ENCODE measurements around the gene B3GLCT. TPM values are rescaled to one million over a fixed set of nuclear protein-coding genes. Genes with fewer than 3 reads are reported as not detected.

B3GLCT gene
- total and polyA plus RNA-seq, 2 experiments from 2014 or later, result 2.2 to 4.4 TPM

DNA sequence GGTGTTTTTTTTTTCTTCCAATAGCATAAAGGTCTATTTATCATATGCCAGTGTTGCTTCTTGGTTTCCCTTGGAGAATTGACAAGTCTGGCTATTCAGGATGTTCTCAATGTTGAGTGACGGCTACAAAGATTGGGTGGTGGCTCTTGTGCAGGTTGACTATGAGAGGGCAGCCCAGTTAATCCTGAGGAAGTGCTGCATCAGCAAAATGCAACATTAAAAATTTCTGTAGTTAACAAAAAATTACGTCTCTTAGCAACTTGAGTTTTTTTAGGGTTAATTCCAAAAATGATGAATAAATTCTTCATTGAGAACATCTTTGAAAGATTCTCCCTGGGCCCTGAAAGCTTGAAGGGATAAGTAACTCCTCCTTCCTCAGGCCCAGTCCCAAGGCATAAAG lies 147.1 kb downstream of the B3GLCT start:
- no peak overlapping the region for H3K4me3 Mint-ChIP-seq
- no peaks in the 10 kb centered on the region for H4K20me1 ChIP-seq (replicated peaks; ENCODE audit: insufficient read depth)
- no peak for TF ChIP-seq NANOG (IDR thresholded peaks at IDR 0.05; ENCODE audit: borderline replicate concordance)
- no peak overlapping the region for H3K27ac ChIP-seq (ENCODE audit: low read depth)
- H3K4me1 ChIP-seq (ENCODE audit: insufficient read depth), result no peaks in the 10 kb centered on the region
- H3K36me3 ChIP-seq (ENCODE audit: insufficient read depth), result no peaks in the 10 kb centered on the region; the same call in 1 of the 2 replicates
- H3K27me3 ChIP-seq (ENCODE audit: insufficient read depth), result no peaks in the 10 kb centered on the region
- H3K9me2 ChIP-seq (ENCODE audit: insufficient read depth), result 0 out of 2 replicates have a peak, but pooled peaks cover 8% of the 10 kb centered on the region
- no peaks in the 10 kb centered on the region for H3K79me2 ChIP-seq (replicated peaks; ENCODE audit: insufficient read depth)
- peaks cover 15% of the 10 kb centered on the region for H3K9me3 Mint-ChIP-seq
- no peak overlapping the region for H3K27ac Mint-ChIP-seq
- no peak for DNase-seq (ENCODE audit: low spot score)
- no peak overlapping the region for H3K4me3 ChIP-seq
- no peak overlapping the region for H2AFZ ChIP-seq
- ATAC-seq, result no peak
- peaks cover 6% of the 10 kb centered on the region; the same call in 2 of the 3 replicates for H3K4me1 Mint-ChIP-seq
- 0 out of 3 replicates have a peak, but pooled peaks cover 2% of the 10 kb centered on the region for H3K36me3 Mint-ChIP-seq (ENCODE audit: low read depth)
- peaks cover 2% of the 10 kb centered on the region for H3K27me3 Mint-ChIP-seq (ENCODE audit: insufficient read depth, low read depth, poor library complexity)
- H3K4me2 ChIP-seq, result no peak overlapping the region
- no peaks in the 10 kb centered on the region for H3F3A ChIP-seq (replicated peaks; ENCODE audit: low read depth)

DNA sequence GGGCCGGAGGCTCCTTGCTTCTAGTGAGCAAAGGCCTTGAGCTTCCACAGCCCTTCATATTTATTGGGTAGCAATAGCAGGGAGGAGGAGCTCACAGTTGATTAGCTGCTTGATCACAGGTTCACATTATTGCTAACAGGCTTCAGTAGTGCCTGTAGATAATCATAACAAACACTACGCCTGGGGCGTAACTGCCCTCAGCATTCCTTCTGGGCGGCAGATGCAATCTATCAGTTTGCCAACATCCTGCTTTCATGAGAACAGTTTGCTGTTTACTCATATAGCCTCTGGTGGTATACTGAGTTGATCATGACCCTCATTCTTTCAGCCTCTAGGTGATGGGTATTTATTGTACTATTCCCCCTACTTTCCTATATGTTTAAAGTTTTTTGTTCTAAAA lies 149.4 kb downstream of the B3GLCT start:
- Mint-ChIP-seq H3K4me3 (no peak overlapping the region), H3K4me1 (peaks cover 6% of the 10 kb centered on the region; the same call in 2 of the 3 replicates), H3K27ac (no peak overlapping the region), H3K27me3 (ENCODE audit: insufficient read depth, low read depth, poor library complexity) (peaks cover 2% of the 10 kb centered on the region), H3K9me3 (peaks cover 11% of the 10 kb centered on the region), H3K36me3 (ENCODE audit: low read depth) (peaks cover 2% of the 10 kb centered on the region; the same call in 1 of the 3 replicates)
- Histone ChIP-seq H3K4me1 (ENCODE audit: insufficient read depth) (no peaks in the 10 kb centered on the region), H3K27me3 (ENCODE audit: insufficient read depth) (no peaks in the 10 kb centered on the region), H3K27ac (ENCODE audit: low read depth) (no peak overlapping the region), H3K9me2 (ENCODE audit: insufficient read depth) (0 out of 2 replicates have a peak, but pooled peaks cover 8% of the 10 kb centered on the region), H3K4me2 (no peak overlapping the region), H3K36me3 (ENCODE audit: insufficient read depth) (no peaks in the 10 kb centered on the region; the same call in 1 of the 2 replicates), H3F3A (replicated peaks; ENCODE audit: low read depth) (no peaks in the 10 kb centered on the region), H3K79me2 (replicated peaks; ENCODE audit: insufficient read depth) (no peaks in the 10 kb centered on the region), H3K4me3 (no peak overlapping the region), H4K20me1 (replicated peaks; ENCODE audit: insufficient read depth) (no peaks in the 10 kb centered on the region), H2AFZ (no peak overlapping the region)
- DNase-seq (ENCODE audit: low spot score) (no peak), ATAC-seq (no peak)
- no peak for TF ChIP-seq CREB1 (CRISPR knock-in tag; IDR thresholded peaks at IDR 0.05; ENCODE audit: low read depth)
- TF ChIP-seq NANOG (IDR thresholded peaks at IDR 0.05; ENCODE audit: borderline replicate concordance), result no peak
- no peak for TF ChIP-seq JUNB (IDR thresholded peaks at IDR 0.05; ENCODE audit: unreplicated experiment)
- TF ChIP-seq, protein P1, sequence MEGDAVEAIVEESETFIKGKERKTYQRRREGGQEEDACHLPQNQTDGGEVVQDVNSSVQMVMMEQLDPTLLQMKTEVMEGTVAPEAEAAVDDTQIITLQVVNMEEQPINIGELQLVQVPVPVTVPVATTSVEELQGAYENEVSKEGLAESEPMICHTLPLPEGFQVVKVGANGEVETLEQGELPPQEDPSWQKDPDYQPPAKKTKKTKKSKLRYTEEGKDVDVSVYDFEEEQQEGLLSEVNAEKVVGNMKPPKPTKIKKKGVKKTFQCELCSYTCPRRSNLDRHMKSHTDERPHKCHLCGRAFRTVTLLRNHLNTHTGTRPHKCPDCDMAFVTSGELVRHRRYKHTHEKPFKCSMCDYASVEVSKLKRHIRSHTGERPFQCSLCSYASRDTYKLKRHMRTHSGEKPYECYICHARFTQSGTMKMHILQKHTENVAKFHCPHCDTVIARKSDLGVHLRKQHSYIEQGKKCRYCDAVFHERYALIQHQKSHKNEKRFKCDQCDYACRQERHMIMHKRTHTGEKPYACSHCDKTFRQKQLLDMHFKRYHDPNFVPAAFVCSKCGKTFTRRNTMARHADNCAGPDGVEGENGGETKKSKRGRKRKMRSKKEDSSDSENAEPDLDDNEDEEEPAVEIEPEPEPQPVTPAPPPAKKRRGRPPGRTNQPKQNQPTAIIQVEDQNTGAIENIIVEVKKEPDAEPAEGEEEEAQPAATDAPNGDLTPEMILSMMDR (conservative IDR thresholded peaks at IDR 0.05; ENCODE audit: low read depth in 2 of 2), result no peak
- TF ChIP-seq EZH2 (IDR thresholded peaks at IDR 0.05; ENCODE audit: low read depth, unreplicated experiment), result no peak
- TF ChIP-seq EZH2phosphoT487 (IDR thresholded peaks at IDR 0.05; ENCODE audit: unreplicated experiment), result no peak
- TF ChIP-seq, protein P2, sequence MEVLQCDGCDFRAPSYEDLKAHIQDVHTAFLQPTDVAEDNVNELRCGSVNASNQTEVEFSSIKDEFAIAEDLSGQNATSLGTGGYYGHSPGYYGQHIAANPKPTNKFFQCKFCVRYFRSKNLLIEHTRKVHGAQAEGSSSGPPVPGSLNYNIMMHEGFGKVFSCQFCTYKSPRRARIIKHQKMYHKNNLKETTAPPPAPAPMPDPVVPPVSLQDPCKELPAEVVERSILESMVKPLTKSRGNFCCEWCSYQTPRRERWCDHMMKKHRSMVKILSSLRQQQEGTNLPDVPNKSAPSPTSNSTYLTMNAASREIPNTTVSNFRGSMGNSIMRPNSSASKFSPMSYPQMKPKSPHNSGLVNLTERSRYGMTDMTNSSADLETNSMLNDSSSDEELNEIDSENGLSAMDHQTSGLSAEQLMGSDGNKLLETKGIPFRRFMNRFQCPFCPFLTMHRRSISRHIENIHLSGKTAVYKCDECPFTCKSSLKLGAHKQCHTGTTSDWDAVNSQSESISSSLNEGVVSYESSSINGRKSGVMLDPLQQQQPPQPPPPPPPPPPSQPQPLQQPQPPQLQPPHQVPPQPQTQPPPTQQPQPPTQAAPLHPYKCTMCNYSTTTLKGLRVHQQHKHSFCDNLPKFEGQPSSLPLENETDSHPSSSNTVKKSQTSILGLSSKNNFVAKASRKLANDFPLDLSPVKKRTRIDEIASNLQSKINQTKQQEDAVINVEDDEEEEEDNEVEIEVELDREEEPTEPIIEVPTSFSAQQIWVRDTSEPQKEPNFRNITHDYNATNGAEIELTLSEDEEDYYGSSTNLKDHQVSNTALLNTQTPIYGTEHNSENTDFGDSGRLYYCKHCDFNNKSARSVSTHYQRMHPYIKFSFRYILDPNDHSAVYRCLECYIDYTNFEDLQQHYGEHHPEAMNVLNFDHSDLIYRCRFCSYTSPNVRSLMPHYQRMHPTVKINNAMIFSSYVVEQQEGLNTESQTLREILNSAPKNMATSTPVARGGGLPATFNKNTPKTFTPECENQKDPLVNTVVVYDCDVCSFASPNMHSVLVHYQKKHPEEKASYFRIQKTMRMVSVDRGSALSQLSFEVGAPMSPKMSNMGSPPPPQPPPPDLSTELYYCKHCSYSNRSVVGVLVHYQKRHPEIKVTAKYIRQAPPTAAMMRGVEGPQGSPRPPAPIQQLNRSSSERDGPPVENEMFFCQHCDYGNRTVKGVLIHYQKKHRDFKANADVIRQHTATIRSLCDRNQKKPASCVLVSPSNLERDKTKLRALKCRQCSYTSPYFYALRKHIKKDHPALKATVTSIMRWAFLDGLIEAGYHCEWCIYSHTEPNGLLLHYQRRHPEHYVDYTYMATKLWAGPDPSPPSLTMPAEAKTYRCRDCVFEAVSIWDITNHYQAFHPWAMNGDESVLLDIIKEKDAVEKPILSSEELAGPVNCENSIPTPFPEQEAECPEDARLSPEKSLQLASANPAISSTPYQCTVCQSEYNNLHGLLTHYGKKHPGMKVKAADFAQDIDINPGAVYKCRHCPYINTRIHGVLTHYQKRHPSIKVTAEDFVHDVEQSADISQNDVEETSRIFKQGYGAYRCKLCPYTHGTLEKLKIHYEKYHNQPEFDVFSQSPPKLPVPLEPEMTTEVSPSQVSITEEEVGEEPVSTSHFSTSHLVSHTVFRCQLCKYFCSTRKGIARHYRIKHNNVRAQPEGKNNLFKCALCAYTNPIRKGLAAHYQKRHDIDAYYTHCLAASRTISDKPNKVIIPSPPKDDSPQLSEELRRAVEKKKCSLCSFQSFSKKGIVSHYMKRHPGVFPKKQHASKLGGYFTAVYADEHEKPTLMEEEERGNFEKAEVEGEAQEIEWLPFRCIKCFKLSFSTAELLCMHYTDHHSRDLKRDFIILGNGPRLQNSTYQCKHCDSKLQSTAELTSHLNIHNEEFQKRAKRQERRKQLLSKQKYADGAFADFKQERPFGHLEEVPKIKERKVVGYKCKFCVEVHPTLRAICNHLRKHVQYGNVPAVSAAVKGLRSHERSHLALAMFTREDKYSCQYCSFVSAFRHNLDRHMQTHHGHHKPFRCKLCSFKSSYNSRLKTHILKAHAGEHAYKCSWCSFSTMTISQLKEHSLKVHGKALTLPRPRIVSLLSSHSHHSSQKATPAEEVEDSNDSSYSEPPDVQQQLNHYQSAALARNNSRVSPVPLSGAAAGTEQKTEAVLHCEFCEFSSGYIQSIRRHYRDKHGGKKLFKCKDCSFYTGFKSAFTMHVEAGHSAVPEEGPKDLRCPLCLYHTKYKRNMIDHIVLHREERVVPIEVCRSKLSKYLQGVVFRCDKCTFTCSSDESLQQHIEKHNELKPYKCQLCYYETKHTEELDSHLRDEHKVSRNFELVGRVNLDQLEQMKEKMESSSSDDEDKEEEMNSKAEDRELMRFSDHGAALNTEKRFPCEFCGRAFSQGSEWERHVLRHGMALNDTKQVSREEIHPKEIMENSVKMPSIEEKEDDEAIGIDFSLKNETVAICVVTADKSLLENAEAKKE (CRISPR knock-in tag; IDR thresholded peaks at IDR 0.05), result no peak
- TF ChIP-seq, protein P3, sequence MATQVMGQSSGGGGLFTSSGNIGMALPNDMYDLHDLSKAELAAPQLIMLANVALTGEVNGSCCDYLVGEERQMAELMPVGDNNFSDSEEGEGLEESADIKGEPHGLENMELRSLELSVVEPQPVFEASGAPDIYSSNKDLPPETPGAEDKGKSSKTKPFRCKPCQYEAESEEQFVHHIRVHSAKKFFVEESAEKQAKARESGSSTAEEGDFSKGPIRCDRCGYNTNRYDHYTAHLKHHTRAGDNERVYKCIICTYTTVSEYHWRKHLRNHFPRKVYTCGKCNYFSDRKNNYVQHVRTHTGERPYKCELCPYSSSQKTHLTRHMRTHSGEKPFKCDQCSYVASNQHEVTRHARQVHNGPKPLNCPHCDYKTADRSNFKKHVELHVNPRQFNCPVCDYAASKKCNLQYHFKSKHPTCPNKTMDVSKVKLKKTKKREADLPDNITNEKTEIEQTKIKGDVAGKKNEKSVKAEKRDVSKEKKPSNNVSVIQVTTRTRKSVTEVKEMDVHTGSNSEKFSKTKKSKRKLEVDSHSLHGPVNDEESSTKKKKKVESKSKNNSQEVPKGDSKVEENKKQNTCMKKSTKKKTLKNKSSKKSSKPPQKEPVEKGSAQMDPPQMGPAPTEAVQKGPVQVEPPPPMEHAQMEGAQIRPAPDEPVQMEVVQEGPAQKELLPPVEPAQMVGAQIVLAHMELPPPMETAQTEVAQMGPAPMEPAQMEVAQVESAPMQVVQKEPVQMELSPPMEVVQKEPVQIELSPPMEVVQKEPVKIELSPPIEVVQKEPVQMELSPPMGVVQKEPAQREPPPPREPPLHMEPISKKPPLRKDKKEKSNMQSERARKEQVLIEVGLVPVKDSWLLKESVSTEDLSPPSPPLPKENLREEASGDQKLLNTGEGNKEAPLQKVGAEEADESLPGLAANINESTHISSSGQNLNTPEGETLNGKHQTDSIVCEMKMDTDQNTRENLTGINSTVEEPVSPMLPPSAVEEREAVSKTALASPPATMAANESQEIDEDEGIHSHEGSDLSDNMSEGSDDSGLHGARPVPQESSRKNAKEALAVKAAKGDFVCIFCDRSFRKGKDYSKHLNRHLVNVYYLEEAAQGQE (IDR thresholded peaks at IDR 0.05; ENCODE audit: unreplicated experiment), result no peak
- TF ChIP-seq, protein P4, sequence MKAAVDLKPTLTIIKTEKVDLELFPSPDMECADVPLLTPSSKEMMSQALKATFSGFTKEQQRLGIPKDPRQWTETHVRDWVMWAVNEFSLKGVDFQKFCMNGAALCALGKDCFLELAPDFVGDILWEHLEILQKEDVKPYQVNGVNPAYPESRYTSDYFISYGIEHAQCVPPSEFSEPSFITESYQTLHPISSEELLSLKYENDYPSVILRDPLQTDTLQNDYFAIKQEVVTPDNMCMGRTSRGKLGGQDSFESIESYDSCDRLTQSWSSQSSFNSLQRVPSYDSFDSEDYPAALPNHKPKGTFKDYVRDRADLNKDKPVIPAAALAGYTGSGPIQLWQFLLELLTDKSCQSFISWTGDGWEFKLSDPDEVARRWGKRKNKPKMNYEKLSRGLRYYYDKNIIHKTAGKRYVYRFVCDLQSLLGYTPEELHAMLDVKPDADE (IDR thresholded peaks at IDR 0.05), result no peak
